GM06990 (cell line): ENCODE measurements around the gene NKRF.

ENCODE experiments used
- DNase-seq: peaks from one replicate; pipeline ENCODE4 v3.0.0-alpha.2; 2011; ENCODE audit not compliant: insufficient read length; ENCODE audit errors: extremely low read depth
- H3K27me3 ChIP-seq: replicated peaks from 2 replicates; pipeline ENCODE4 v1.6.0; 2011; ENCODE audit warnings: low read length; ENCODE audit not compliant: control insufficient read depth, insufficient read depth
- H3K36me3 ChIP-seq: 2 replicates; pipeline ENCODE4 v1.5.1; 2011; ENCODE audit warnings: low read length; ENCODE audit not compliant: control insufficient read depth, insufficient read depth
- H3K4me3 ChIP-seq: replicated peaks from 2 replicates; pipeline ENCODE4 v1.5.1; 2011; ENCODE audit warnings: low read depth, mild to moderate bottlenecking, control low read depth, low read length
- TF ChIP-seq, protein P1 (sequence below): IDR thresholded peaks from 2 replicates; pipeline ENCODE4 v1.5.1; 2011; ENCODE audit warnings: low read length, control low read depth, mild to moderate bottlenecking, inconsistent platforms; ENCODE audit not compliant: insufficient read depth, poor library complexity, severe bottlenecking

The NKRF gene

DNA sequence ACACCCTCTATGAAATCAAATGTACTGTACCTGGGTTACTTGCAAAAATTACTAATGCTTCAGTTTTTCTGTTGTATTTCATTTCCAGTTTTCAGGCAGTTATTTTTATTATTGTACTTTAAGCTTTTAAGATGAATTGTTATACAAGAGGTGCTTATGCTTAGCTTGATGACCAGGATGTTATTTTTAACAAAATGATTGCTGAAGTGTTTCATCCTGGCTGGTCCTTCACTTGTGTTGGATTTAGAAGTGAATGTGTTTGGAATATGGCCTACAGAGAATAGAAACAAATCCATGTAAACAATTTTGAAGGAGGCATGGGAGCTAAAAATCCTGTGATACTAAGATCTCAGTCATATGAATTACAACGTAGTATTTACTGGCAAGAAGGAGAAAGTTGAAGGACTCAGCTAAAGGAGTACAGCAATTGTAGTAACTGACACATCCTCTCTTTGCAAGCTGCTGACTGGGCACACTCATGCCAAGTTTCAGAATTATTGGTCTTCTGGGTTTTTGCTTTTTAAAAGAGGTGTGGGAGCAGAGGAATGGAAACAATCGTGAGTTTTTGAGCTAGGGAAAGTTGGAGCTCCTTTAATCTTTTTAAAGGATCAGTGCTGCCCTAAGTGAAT, 22.7 kb downstream of the NKRF start:
- no peak for DNase-seq
- Histone ChIP-seq H3K4me3 (no peak overlapping the region), H3K36me3 (no peaks in the 10 kb centered on the region), H3K27me3 (no peaks in the 10 kb centered on the region)
- TF ChIP-seq, protein P1, sequence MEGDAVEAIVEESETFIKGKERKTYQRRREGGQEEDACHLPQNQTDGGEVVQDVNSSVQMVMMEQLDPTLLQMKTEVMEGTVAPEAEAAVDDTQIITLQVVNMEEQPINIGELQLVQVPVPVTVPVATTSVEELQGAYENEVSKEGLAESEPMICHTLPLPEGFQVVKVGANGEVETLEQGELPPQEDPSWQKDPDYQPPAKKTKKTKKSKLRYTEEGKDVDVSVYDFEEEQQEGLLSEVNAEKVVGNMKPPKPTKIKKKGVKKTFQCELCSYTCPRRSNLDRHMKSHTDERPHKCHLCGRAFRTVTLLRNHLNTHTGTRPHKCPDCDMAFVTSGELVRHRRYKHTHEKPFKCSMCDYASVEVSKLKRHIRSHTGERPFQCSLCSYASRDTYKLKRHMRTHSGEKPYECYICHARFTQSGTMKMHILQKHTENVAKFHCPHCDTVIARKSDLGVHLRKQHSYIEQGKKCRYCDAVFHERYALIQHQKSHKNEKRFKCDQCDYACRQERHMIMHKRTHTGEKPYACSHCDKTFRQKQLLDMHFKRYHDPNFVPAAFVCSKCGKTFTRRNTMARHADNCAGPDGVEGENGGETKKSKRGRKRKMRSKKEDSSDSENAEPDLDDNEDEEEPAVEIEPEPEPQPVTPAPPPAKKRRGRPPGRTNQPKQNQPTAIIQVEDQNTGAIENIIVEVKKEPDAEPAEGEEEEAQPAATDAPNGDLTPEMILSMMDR: no peak

DNA sequence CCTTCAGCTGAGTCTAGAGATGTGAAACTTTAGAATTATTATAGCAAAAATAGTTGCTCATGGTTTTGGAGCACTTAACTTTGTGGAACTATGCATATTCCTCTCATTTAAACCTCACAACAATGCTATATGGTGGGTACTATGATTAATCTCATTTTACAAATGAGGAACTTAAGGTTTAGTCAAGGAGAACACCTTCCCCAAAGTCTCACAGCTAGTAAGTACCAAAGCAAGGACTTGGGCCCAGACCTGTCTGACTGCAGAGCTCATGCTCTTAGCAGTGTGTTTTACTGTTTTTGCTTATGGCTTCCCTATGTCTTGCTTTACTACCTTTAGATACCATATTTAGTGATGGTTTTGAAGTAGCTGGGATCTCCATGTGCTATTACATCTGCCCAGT, 26.8 kb downstream of the NKRF start:
- no peaks in the 10 kb centered on the region for H3K36me3 ChIP-seq
- TF ChIP-seq, protein P1: no peak

DNA sequence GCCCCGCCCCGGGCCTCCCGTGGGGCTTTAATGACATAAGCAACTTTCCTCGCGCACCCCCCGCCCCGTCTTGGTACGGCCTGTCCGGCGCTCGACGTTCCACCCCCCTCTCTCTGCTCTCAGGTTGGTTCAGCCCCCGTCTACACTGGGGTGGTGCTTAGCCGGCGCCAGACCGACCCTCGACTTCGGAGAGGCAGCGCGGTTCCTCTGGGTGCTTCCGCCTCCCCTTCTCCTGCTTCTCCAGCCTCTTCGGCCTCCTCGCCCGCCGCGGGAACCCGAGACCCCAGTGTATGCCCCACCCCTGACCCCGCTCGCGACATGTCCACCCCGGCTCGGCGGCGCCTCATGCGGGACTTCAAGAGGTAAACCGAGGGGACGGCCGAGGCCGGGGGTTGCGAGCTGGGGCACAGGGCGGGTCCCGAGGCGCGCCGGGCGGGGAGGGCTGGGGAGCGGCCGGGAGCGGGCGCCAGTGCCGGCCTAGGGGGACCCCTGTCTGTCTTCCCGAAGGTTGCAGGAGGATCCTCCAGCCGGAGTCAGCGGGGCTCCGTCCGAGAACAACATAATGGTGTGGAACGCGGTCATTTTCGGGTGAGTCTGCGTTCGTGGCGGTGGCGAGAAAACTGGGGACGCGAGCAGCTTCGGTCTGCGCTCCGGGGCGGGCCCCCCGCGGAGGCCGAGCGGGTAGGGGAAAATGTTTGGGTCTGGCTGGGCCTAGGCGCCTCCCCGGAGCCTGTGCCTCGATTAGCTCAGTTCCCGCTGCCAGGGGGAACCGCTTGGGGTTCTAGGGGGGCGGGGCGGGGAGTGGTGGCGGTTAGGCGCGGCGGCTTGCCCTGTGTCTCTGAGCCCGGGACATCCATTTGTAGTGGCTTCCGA, 31.6 kb downstream of the NKRF start, which contains the start of gene UBE2A:
TSS of gene UBE2A (plus strand) at position 170 of the 873 bp plus-strand sequence. CDS start at position 319, 149 bp downstream.
- DNase-seq: peak; percentile 93
- Histone ChIP-seq H3K36me3 (no peaks in the 10 kb centered on the region), H3K4me3 (peak within 1 kb of the TSS; percentile 78), H3K27me3 (no peaks in the 10 kb centered on the region)
- TF ChIP-seq, protein P1: no peak

More for the DNA sequence above, 26.8 kb downstream of the NKRF start:
- Histone ChIP-seq H3K27me3 (no peaks in the 10 kb centered on the region), H3K4me3 (no peak overlapping the region)
- peak; percentile 22 for DNase-seq

DNA sequence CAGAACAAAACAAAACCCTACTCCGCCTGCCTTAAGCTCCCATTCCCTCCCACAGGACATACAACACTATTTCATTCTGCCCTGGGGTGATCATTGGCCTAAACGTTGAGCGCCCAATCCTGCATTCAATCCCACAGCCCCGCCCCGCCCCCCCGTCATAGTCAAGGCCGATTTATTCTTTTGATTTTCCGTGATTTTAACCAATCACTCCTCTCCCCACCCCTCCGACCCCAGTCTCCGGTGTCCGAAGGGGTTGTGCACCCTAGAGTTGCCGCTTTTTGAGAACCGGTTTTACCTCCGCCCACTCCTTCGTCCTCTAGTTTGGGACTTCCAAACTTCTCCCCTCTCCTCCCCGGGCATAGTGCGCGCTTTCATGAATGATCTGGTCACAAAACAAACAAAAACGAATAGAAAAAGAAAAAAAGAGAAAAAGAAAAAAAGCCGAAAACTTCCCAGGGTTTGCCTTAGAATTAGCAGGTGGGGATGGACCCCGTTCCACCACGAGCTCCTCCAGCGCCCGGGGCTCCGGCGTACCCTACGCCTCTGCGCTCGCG, 32.3 kb downstream of the NKRF start:
- Histone ChIP-seq H3K4me3 (peak overlapping the region; percentile 78), H3K36me3 (no peaks in the 10 kb centered on the region), H3K27me3 (no peaks in the 10 kb centered on the region)
- TF ChIP-seq, protein P1: no peak
- no peak for DNase-seq

DNA sequence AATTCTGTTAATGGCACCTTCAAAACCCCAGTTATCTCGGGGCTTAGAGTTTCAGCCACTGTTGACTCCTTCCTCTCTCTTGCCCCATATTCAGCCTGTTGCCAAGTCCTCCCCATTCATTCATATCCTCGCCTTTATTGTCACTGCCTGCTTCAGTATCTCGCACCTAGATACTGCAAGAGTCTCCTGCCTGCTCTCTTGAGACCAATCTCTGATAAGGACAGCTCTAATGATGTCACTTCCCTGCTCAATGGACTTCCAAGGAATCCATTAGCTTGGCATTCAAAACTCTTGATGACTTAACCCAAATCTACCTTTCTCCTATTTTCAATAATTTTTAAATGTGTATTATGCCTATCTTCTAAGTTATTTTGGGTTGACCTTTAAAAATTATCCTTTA, 33.0 kb downstream of the NKRF start:
- H3K4me3 ChIP-seq: no peak overlapping the region; the same call in none of the 2 replicates
- H3K36me3 ChIP-seq: no peaks in the 10 kb centered on the region
- no peak for DNase-seq
- H3K27me3 ChIP-seq: no peaks in the 10 kb centered on the region
- TF ChIP-seq, protein P1: no peak
